Measurements from ENCODE around the gene AHI1. TPM values are rescaled to one million over a fixed set of nuclear protein-coding genes. Genes with fewer than 3 reads are reported as not detected.
"Not testable (repeated sequence)": the region's sequence is repeated elsewhere in the genome, so short reads cannot be mapped to it uniquely, and the experiment has no call there.

The AHI1 gene
- total RNA-seq, 1 donor from 2014 or later, result 13.3 TPM

DNA sequence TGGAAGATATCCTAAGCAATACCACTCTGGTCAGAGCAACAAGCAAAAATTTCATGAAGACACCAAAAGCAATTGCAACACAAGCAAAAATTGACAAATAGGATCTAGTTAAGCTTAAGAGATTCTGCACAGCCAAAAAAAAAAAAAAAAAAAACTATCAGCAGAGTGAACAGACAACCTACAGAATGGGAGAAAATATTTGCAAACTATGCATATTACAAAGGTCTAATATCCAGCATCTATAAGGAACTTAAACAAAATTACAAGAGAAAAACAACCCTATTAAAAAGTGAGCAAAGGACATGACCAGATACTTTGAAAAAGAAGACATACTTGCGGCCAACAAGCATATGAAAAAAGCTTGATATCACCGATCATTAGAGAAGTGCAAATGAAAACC lies 20.0 kb upstream of the AHI1 start:
- intact Hi-C loops (cut with DNase I), result no loop called here
- DNase-seq (ENCODE audit: low spot score), result no peak

- intact Hi-C loops (cut with DNase I), result no loop called here
- DNase-seq (ENCODE audit: low spot score), result no peak
Measured at GRCh38 chr6:135514706-135515105, 17.2 kb upstream of the AHI1 start.

- no peak for DNase-seq (ENCODE audit: low spot score)
- intact Hi-C loops (cut with DNase I), result loop anchor here (10.0 kb wide), 2 partner anchors 718 to 808 kb away; no protein-coding TSS in a partner anchor
Measured at GRCh38 chr6:135506270-135506997, 8.9 kb upstream of the AHI1 start.

DNA sequence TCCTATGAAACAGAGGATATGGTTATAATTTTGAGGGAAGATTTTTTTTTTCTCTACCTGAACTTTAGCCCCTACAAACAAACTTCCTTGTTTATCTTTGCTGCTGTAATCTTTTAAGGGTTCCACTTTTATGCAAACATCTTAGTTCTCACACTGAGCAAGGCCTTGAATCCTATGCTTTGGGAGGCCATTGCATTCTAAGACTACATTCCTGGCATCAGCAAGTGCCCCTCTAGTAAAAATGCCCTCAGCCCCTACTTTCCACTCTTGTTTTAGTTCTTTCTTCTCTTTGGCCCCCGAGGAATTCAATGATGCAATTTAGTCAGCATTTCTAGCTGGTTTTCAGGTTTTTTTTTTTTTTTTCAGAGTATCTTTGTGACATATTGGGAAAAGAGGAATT lies 8.1 kb upstream of the AHI1 start:
- intact Hi-C loops (cut with DNase I), result loop anchor here (10.0 kb wide), 2 partner anchors 719 to 809 kb away; no protein-coding TSS in a partner anchor
- no peak for DNase-seq (ENCODE audit: low spot score)

DNA sequence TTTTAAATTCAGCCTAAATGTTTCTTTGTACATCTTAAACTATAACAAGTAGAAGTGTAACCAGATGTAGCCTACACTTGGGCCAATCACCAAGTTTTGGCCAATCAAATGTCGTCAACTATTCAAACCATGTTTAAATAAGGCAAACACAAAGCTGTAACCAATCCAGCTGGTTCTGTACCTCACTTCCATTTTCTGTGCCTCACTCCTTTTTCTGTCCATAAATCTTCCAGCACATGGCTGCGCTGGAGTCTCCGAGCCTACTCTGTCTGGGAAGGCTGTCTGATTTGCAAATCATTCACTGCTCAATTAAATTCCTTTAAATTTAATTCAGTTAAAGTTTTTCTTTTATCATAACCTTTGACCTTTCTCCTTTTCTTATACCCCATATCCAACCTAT lies 7.7 kb upstream of the AHI1 start:
- intact Hi-C loops (cut with DNase I), result loop anchor here (10.0 kb wide), 2 partner anchors 720 to 810 kb away; no protein-coding TSS in a partner anchor
- DNase-seq (ENCODE audit: low spot score), result no peak

DNA sequence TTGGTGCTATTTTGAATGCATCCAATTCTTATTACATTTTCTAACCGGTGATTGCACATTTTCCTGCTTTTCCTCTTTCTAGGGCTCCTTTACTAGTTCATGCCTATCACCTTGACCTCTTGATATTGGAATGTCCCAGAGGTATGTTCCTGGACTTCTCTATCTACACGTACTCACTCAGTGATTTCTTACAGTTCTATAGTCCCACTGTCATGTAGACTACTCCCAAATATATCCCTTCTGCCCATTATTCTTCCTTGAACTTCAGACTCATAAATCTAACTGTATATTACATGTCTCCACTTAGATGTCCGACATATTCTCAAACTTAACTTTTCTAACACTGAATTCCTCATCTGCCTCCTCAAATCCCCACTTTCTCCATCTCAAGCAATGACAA lies 7.2 kb upstream of the AHI1 start:
- intact Hi-C loops (cut with DNase I), result loop anchor here (10.0 kb wide), 2 partner anchors 720 to 810 kb away; no protein-coding TSS in a partner anchor
- no peak for DNase-seq (ENCODE audit: low spot score)

DNA sequence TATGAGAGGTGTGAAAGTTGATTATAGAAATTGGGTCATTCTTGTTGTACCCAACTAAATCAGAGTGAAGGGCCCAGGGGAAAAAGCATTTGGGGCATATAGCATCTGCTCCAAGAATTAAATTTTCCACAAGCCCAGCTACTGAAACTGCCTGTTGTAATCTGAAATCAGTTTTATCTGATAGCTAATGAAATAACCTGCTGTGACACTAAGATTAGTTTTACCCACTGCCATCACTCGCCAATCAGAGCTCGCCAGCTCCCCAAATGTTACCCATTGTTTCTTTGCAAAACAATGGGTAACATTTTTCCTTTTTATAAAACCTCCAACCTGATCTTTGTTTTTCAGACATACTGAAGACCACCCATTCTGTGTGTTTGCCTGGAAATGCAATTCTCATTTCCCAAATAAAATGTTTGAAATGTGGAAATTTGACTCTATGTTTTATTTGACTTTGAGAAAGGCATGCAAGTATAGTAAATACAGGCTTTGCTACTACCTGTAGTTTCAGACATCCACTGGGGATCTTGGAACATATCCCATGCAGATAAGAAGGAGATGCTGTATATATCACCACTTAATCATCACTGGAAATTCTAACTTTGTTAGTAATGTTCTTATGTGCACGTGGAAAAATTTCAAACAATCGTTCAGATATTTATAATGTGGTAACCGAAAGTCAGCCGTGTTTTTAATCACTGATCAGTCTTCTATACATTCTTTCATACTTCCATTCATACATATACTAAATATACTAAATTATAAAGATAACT lies 6.3 kb upstream of the AHI1 start:
- intact Hi-C loops (cut with DNase I), result loop anchor here (10.0 kb wide), 2 partner anchors 721 to 811 kb away; no protein-coding TSS in a partner anchor

GRCh38 chr6:135499441-135500340 lies 2.2 kb upstream of the AHI1 start:
- intact Hi-C loops (cut with DNase I), result loop anchor here (2.0 to 10.0 kb wide), 3 partner anchors 725 to 815 kb away; partner anchors contain the start of gene BCLAF1
- no peak for DNase-seq (ENCODE audit: low spot score)

More for the DNA sequence above, 6.3 kb upstream of the AHI1 start:
- DNase-seq (ENCODE audit: low spot score), result no peak

- intact Hi-C loops (cut with DNase I), result loop anchor here (2.0 kb wide), 1 partner anchor 790 kb away; the partner anchor contains the start of gene BCLAF1
- no peak for DNase-seq (ENCODE audit: low spot score)
Measured at GRCh38 chr6:135498185-135498841, 773 bp upstream of the AHI1 start.

- no peak for DNase-seq (ENCODE audit: low spot score)
- intact Hi-C loops (cut with DNase I), result no loop called here
Measured at GRCh38 chr6:135496800-135497411, 634 bp downstream of the AHI1 start.

- intact Hi-C loops (cut with DNase I), result no loop called here
- no peak for DNase-seq (ENCODE audit: low spot score)
Measured at GRCh38 chr6:135493218-135493961, 4.2 kb downstream of the AHI1 start.

DNA sequence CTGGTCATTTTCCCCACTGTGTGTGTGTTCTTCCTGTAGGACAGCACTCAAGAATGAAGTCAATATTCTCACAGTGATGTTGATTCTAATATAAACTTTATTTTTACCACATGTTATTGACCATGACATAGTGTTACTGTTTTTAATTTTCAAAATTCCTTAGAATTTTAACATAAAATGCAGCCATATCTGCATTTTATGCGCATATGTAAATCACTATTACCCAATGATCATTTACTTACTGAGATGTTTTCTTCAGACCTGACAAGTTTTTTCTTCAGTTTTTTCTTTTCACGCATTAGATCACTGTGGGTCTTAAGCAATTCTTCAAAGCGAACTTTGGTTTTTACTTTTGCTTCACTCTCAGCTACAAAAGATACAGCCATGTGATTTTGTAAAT lies 7.2 kb downstream of the AHI1 start:
- intact Hi-C loops (cut with DNase I), result no loop called here
- no peak for DNase-seq (ENCODE audit: low spot score)

DNA sequence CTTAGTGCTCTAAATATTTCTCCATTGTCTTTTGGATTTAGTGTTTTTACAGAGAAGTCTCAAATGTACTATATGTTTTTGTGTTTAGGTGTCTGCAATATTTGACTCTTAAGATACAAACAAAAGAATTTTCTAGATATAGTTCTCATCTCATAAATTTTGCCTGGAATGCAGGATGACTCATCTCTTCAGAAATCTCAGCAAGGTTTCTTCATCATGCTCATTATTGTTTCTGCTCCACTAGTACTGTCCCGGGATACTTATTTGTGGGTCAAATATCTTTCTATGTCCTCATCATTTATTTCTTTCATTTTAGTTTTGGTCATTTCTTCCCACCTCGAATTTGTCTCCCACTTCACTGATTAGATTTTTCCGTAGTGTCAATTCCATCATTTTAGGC lies 9.5 kb downstream of the AHI1 start:
- no peak for DNase-seq (ENCODE audit: low spot score)
- intact Hi-C loops (cut with DNase I), result no loop called here

GRCh38 chr6:135483903-135484302 lies 13.6 kb downstream of the AHI1 start:
- intact Hi-C loops (cut with DNase I); DNase-seq (ENCODE audit: low spot score): not testable (repeated sequence)

- intact Hi-C loops (cut with DNase I), result no loop called here
Measured at GRCh38 chr6:135481783-135482369, 15.7 kb downstream of the AHI1 start.

DNA sequence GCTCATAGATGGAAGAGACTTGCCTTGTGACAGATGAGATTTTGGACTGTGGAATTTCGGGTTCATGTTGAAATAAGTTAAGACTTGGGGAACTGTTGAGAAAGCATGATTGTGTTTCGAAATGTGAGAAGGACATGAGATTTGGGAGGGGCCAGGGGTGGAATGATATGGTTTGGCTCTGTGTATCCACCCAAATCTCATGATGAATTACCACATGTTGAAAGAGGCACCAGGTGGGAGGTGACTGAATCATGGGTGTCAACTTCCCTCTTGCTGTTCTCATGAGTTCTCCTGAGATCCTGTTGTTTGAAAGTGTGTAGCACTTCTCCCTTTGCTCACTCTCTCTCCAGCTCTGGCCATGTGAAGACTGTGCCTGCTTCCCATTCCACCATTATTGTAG lies 17.9 kb downstream of the AHI1 start:
- no peak for DNase-seq (ENCODE audit: low spot score)
- intact Hi-C loops (cut with DNase I), result no loop called here

More at GRCh38 chr6:135481783-135482369, 15.7 kb downstream of the AHI1 start:
- DNase-seq (ENCODE audit: low spot score), result no peak

DNA sequence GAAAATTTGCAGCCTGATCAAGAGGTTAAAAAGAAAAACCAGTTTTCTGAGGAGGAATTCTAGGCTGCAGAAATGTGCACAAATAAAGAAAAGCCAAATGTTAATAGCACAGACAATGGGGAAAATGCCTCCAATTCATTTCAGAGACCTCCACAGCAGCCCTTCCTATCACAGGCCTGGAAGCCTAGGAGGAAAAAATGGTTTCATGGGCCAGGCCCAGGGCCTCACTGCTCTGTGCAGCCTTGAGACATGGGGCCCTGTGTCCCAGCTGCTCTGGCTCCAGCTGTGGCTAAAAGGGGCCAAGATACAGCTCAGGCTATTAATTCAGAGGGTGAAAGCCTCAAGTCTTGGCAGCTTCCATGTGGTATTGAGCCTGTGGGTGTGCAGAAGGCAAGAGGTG lies 18.9 kb downstream of the AHI1 start:
- intact Hi-C loops (cut with DNase I), result no loop called here
- DNase-seq (ENCODE audit: low spot score), result no peak
